ENCODE results near the gene PAQR3. TPM values are rescaled to one million over a fixed set of nuclear protein-coding genes. Genes with fewer than 3 reads are reported as not detected.
"Not testable (repeated sequence)": the region's sequence is repeated elsewhere in the genome, so short reads cannot be mapped to it uniquely, and the experiment has no call there.

PAQR3 gene
- total and polyA plus RNA-seq, 11 donors = 1.9 to 14.1 (median 8.5) TPM

DNA sequence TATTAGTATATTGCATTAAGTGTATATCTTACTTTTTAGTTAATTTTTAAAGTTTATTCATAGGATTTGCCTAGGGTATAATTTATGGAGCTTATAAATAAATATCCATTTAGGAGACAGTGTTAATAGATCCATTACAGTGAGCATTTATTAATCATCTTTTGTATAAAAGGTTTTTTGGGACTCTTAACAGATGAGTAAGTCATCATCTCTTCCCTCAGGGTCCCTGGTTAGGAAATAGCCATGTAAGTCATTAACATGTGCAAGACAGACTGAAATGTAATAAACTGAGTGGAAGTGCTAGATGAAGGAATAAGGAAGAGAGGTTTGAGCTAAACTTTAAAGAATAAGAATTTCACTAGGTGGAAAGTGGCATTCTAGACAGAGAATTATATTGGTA lies 69.2 kb downstream of the PAQR3 start:
- no peak overlapping the region for H3K27ac ChIP-seq
- H3K27me3 ChIP-seq = no peaks in the 10 kb centered on the region
- H3K36me3 ChIP-seq = peaks cover 0 to 95% (median 79%) of the 10 kb centered on the region in 9 donors
- H3K4me3 ChIP-seq = no peak overlapping the region
- intact Hi-C loops (cut with DNase I) = no loop called here
- no peaks in the 10 kb centered on the region for H3K4me1 ChIP-seq
- H3K9me3 ChIP-seq = no peaks in the 10 kb centered on the region
- ATAC-seq = no peak
- TF ChIP-seq POLR2A (IDR thresholded peaks at IDR 0.05) (no peak), CTCF (IDR thresholded peaks at IDR 0.05) (no peak)
- no peak for DNase-seq

GRCh38 chr4:78868712-78869111 lies 70.5 kb downstream of the PAQR3 start:
- intact Hi-C loops (cut with DNase I) = loop anchor here in 9 of 10 donors (10.0 kb wide), 5 partner anchors 94 to 914 kb away; partner anchors contain the start of gene BMP2K (in 1 of the 9)

GRCh38 chr4:78865451-78865850 lies 73.8 kb downstream of the PAQR3 start:
- Histone ChIP-seq H3K36me3 (peaks cover 0 to 73% (median 45%) of the 10 kb centered on the region in 9 donors), H3K4me3 (no peak overlapping the region), H3K4me1 (peaks cover 0 to 2% (median 0%) of the 10 kb centered on the region in 12 donors), H3K27me3 (no peaks in the 10 kb centered on the region), H3K27ac (no peak overlapping the region), H3K9me3 (no peaks in the 10 kb centered on the region)
- WGBS, 4 donors = 96 to 100% (median 98%) methylated on average over 2 of the region's 2 CpGs
- ATAC-seq (no peak), DNase-seq (no peak)
- intact Hi-C loops (cut with DNase I) = loop anchor here in 9 of 10 donors (2.0 to 10.0 kb wide), 6 partner anchors 91 to 911 kb away; partner anchors contain the start of gene BMP2K (in 1 of the 9)
- TF ChIP-seq CTCF (IDR thresholded peaks at IDR 0.05) (no peak), POLR2A (IDR thresholded peaks at IDR 0.05) (no peak)

More at GRCh38 chr4:78868712-78869111, 70.5 kb downstream of the PAQR3 start:
- peaks cover 0 to 83% (median 65%) of the 10 kb centered on the region in 9 donors for H3K36me3 ChIP-seq
- H3K4me3 ChIP-seq, H3K27me3 ChIP-seq, H3K4me1 ChIP-seq, H3K27ac ChIP-seq, ATAC-seq, DNase-seq, H3K9me3 ChIP-seq: not testable (repeated sequence)
- WGBS, 4 donors = 91 to 98% (median 94%) methylated on average over 5 of the region's 5 CpGs

GRCh38 chr4:78864405-78865024 lies 74.7 kb downstream of the PAQR3 start:
- no peak for DNase-seq
- intact Hi-C loops (cut with DNase I) = loop anchor here (1.0 to 10.0 kb wide), 12 partner anchors 87 to 910 kb away; partner anchors contain the start of gene BMP2K (in 6 of the 10)
- ATAC-seq = peak in 2 of 4 donors; percentile 72 to 78
- peaks cover 0 to 2% (median 0%) of the 10 kb centered on the region in 12 donors for H3K4me1 ChIP-seq
- TF ChIP-seq CTCF (IDR thresholded peaks at IDR 0.05) (peak; percentile 69 to 92 (median 82)), POLR2A (IDR thresholded peaks at IDR 0.05) (no peak)
- H3K9me3 ChIP-seq = no peaks in the 10 kb centered on the region
- H3K36me3 ChIP-seq = peaks cover 0 to 77% (median 36%) of the 10 kb centered on the region in 9 donors
- H3K27ac ChIP-seq = no peak overlapping the region
- WGBS, 4 donors = 30 to 33% (median 33%) methylated on average over 3 of the region's 3 CpGs
- H3K27me3 ChIP-seq = no peaks in the 10 kb centered on the region
- no peak overlapping the region for H3K4me3 ChIP-seq

All from heart left ventricle (tissue), 16 donors.